ENCODE results near the gene TLE5. TPM values are rescaled to one million over a fixed set of nuclear protein-coding genes. Genes with fewer than 3 reads are reported as not detected.

TLE5 gene
- total RNA-seq, 2 experiments from 2014 or later, result 283 to 296 TPM

DNA sequence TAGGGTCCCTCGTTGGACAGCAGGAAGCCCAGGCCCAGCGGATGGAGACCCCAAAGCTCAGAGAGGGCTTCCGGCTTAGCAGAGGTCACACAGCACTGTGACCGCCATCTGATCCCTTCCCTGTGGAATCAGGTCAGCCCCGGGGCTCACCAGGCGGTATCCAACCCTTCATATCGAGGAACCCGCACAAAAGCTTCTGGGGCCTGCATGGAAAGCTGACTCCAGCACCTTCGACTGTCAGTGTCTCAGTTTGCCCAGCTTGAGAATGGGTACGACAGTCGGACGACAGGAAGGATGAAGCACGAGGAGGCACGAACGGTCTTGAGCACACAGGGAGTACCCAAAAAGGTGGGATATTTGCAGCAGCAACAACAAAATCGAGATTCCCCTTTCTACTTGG is 2.6 kb downstream of the TLE5 start:
- DNase-seq, result no peak
- Mint-ChIP-seq H3K27ac (peak overlapping the region; percentile 76), H3K9me3 (no peaks in the 10 kb centered on the region), H3K27me3 (no peaks in the 10 kb centered on the region), H3K4me3 (peak overlapping the region; percentile 75), H3K4me1 (ENCODE audit: low read depth) (peaks cover 39% of the 10 kb centered on the region), H3K36me3 (ENCODE audit: low read depth) (peaks cover 32% of the 10 kb centered on the region)
- intact Hi-C loops (cut with micrococcal nuclease), result loop anchor here (10.0 kb wide), 1 partner anchor 105 kb away; no protein-coding TSS in a partner anchor
- ChIA-PET POLR2A (interaction anchor here (0.5 to 3.4 kb wide), 4 partner anchors 8 to 101 kb away, joined by 3 to 15 read pairs (median 8); no protein-coding TSS in a partner anchor), CTCF (interaction anchor here (0.6 to 2.9 kb wide), 4 partner anchors 16 to 69 kb away, joined by 3 to 12 read pairs (median 6); no protein-coding TSS in a partner anchor)
- TF ChIP-seq, protein P1, sequence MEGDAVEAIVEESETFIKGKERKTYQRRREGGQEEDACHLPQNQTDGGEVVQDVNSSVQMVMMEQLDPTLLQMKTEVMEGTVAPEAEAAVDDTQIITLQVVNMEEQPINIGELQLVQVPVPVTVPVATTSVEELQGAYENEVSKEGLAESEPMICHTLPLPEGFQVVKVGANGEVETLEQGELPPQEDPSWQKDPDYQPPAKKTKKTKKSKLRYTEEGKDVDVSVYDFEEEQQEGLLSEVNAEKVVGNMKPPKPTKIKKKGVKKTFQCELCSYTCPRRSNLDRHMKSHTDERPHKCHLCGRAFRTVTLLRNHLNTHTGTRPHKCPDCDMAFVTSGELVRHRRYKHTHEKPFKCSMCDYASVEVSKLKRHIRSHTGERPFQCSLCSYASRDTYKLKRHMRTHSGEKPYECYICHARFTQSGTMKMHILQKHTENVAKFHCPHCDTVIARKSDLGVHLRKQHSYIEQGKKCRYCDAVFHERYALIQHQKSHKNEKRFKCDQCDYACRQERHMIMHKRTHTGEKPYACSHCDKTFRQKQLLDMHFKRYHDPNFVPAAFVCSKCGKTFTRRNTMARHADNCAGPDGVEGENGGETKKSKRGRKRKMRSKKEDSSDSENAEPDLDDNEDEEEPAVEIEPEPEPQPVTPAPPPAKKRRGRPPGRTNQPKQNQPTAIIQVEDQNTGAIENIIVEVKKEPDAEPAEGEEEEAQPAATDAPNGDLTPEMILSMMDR (IDR thresholded peaks at IDR 0.05), result no peak
- no peak for ATAC-seq

DNA sequence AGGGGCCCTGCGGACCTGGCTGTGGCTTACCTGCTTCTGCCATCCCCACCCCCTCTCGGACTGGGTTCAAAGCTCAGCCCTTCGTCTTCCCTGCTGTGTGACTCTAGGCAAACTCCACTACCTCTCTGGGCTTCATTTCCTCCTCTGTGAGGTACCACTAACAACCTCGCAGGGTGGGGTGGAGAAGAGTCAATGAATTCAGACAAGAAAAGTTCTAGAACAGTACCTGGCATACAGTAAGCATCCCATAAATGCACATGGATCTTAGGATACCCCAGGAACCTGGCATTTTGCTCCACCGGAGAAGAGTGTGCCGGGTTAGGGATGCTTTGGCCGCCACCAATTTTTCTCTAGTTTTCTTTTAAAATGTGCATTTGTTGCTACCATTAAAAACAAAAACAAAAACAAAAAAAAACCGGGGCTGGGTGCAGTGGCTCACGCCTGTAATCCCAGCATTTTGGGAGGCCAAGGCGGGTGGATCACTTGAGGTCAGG is 3.4 kb downstream of the TLE5 start:
- H3K27me3 Mint-ChIP-seq, result no peaks in the 10 kb centered on the region
- ChIA-PET POLR2A (interaction anchor here (1.3 kb wide), 1 partner anchor 14 kb away, joined by 3 read pairs; no protein-coding TSS in a partner anchor), CTCF (interaction anchor here (1.8 to 2.9 kb wide), 2 partner anchors 17 to 108 kb away, joined by 8 to 12 read pairs; no protein-coding TSS in a partner anchor)
- H3K36me3 Mint-ChIP-seq (ENCODE audit: low read depth), result peaks cover 36% of the 10 kb centered on the region
- intact Hi-C loops (cut with micrococcal nuclease), result no loop called here
- TF ChIP-seq, protein P1 (IDR thresholded peaks at IDR 0.05), result no peak
- no peaks in the 10 kb centered on the region for H3K9me3 Mint-ChIP-seq
- no peak overlapping the region for H3K4me3 Mint-ChIP-seq
- H3K4me1 Mint-ChIP-seq (ENCODE audit: low read depth), result peaks cover 46% of the 10 kb centered on the region
- ATAC-seq, result no peak
- no peak for DNase-seq
- H3K27ac Mint-ChIP-seq, result no peak overlapping the region

DNA sequence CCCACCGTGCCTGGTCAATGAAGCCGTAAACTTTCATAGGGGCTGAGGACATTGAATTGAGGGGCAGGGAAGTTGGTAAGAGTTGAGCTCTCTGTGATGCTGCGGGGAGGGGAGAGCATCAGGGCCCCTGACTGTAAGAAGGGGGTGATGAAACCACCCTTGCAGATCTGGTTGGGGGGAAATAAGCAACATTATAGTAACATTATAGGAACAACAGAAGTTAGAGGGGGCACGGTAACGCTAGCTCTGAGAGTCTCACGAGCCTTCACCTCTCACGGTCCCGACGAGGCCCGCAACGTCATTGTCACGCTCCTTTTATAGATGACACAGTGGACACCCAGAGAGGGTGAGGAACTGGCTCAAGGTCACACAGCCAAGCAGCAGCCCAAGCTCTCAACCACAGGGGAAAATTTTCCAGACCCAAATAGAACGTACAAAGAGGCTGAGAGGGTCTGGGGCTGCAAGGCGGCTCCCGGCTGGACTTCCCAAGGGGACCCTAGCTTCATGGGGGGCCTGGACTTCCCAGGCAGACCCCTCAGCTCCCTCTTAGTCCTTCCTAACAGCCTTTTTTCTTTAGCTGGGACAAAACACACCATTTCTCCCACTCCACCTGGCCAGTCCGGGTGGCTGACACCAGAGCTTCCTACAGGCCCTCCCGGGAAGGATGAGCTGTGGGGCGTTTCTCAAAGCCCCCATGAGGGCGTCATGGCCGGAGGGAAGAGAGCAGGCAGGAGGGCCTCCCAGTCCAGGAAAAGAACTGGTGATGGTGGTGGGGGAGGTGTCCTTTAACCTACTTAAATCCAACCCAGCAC is 4.1 kb downstream of the TLE5 start:
- TF ChIP-seq, protein P1 (IDR thresholded peaks at IDR 0.05), result no peak
- Mint-ChIP-seq H3K36me3 (ENCODE audit: low read depth) (peaks cover 36% of the 10 kb centered on the region), H3K4me1 (ENCODE audit: low read depth) (peaks cover 51% of the 10 kb centered on the region), H3K27me3 (no peaks in the 10 kb centered on the region), H3K27ac (peak overlapping the region; percentile 54), H3K4me3 (no peak overlapping the region), H3K9me3 (no peaks in the 10 kb centered on the region)
- ATAC-seq (no peak), DNase-seq (no peak)
- CTCF ChIA-PET, result interaction anchor here (0.7 to 2.9 kb wide), 4 partner anchors 17 to 107 kb away, joined by 4 to 12 read pairs (median 6); no protein-coding TSS in a partner anchor
- POLR2A ChIA-PET, result interaction anchor here (1.0 to 2.0 kb wide), 4 partner anchors 13 to 121 kb away, joined by 3 to 11 read pairs (median 3); no protein-coding TSS in a partner anchor
- intact Hi-C loops (cut with micrococcal nuclease), result no loop called here

DNA sequence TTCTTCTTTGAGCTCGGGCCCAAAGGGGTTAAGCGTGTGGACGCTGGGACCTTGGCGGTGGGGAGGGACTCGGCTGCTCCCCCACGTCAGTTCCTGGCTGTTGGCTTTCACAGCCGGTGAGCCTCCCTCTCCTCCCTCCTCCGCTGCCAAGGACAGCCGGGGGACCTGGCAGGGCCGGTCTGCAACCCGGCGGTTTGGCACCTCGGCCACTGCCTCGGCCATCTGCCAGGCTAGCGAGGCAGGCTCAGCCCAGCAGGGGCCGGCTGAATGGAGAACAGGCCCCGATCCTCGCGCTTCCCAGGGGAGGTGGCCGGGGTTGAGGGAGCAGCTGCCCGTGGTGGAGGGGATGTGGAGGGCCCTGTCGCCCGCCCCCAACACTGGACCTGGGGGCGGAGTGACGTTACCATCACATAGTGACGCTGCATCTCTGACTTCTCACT is 5.0 kb downstream of the TLE5 start:
- no peak overlapping the region for H3K4me3 Mint-ChIP-seq
- H3K27me3 Mint-ChIP-seq, result no peaks in the 10 kb centered on the region
- CTCF ChIA-PET, result interaction anchor here (0.7 to 1.8 kb wide), 3 partner anchors 18 to 106 kb away, joined by 4 to 8 read pairs (median 4); no protein-coding TSS in a partner anchor
- peaks cover 50% of the 10 kb centered on the region for H3K4me1 Mint-ChIP-seq (ENCODE audit: low read depth)
- H3K9me3 Mint-ChIP-seq, result no peaks in the 10 kb centered on the region
- H3K36me3 Mint-ChIP-seq (ENCODE audit: low read depth), result peaks cover 38% of the 10 kb centered on the region
- ATAC-seq (no peak), DNase-seq (no peak)
- no peak overlapping the region for H3K27ac Mint-ChIP-seq
- intact Hi-C loops (cut with micrococcal nuclease), result no loop called here
- TF ChIP-seq, protein P1 (IDR thresholded peaks at IDR 0.05), result no peak
- POLR2A ChIA-PET, result interaction anchor here (1.0 to 2.0 kb wide), 4 partner anchors 16 to 122 kb away, joined by 3 to 11 read pairs (median 3); no protein-coding TSS in a partner anchor

Data from activated CD8-positive, alpha-beta T cell treated with anti-CD3 and anti-CD28 coated beads for 36 hours (primary cell).